IPS-18a (cell line): ENCODE results near the gene GLI3.

Source experiments
- H3K27ac ChIP-seq: one replicate; pipeline ENCODE4 v1.5.1; 2013; ENCODE audit warnings: low read length
- H3K27me3 ChIP-seq: one replicate; pipeline ENCODE4 v1.6.1; 2013; ENCODE audit warnings: mild to moderate bottlenecking, low read length; ENCODE audit not compliant: control insufficient read depth, insufficient read depth
- H3K36me3 ChIP-seq: one replicate; pipeline ENCODE4 v1.6.1; 2013; ENCODE audit warnings: low read depth, low read length; ENCODE audit not compliant: control insufficient read depth
- H3K4me1 ChIP-seq: one replicate; pipeline ENCODE4 v1.6.1; 2013; ENCODE audit warnings: low read depth, low read length; ENCODE audit not compliant: control insufficient read depth
- H3K4me3 ChIP-seq: one replicate; pipeline ENCODE4 v1.5.1; 2013; ENCODE audit warnings: low read length
- H3K9ac ChIP-seq: one replicate; pipeline ENCODE4 v1.6.1; 2013; ENCODE audit warnings: mild to moderate bottlenecking, low read length, moderate library complexity
- H3K9me3 ChIP-seq: one replicate; pipeline ENCODE4 v1.6.1; 2013; ENCODE audit warnings: low read depth, low read length; ENCODE audit not compliant: control insufficient read depth

GLI3 gene

DNA sequence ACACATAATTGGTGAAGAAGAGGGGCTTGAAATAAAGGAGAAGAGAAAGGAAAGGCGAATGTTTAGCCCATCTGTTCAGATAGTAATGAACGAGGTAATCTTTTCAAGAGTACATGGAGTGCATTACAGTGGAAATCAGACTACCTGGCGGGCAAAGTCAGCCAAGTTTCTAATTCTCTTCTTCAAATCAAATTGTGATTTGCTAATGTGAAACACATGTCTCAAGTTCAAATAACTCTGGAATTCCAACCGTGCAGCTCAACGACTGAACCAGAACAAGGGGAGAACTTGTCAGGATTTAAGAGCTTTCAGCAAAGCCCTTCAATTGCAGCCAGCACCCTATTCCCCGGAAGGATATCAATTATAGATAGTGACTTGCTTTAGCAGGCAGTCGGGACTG lies 216.9 kb downstream of the GLI3 start:
- peaks cover 15% of the 10 kb centered on the region for H3K4me1 ChIP-seq
- H3K4me3 ChIP-seq, result no peak overlapping the region
- H3K9ac ChIP-seq, result no peak overlapping the region
- no peaks in the 10 kb centered on the region for H3K9me3 ChIP-seq
- peaks cover 12% of the 10 kb centered on the region for H3K36me3 ChIP-seq
- H3K27ac ChIP-seq, result no peak overlapping the region
- H3K27me3 ChIP-seq, result no peaks in the 10 kb centered on the region

DNA sequence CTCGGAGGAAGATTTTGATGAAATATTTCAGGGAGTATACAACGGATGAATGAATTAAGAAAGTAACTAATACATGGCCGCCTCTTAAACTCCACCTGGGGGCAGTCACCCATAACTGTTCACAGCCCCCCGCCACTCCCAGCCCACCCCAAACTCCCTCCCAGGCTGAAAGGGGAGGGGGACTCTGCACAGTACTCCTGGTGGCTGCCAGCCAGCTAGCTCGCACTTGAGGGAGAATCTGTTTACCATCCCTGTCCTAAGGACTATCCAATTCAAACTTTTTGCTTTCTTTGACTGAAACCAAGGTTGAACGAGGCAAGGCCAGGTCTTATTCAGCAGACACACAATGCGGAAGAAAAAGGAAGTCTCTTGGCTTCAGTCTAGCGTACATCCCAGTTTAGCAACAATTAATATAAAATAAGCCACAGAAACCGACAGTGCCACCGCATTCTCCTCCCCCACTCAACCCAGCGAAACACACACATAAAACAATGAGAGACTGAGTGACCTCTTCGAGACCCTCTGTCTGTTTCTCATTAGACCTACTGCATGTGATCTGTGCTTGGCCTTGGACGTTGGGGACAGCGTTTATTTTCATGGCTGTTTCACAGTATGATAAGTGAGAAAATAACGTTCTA lies 219.5 kb downstream of the GLI3 start:
- Histone ChIP-seq H3K4me3 (no peak overlapping the region), H3K27me3 (no peaks in the 10 kb centered on the region), H3K27ac (no peak overlapping the region), H3K36me3 (peaks cover 3% of the 10 kb centered on the region), H3K9me3 (peaks cover 2% of the 10 kb centered on the region), H3K9ac (no peak overlapping the region), H3K4me1 (peaks cover 2% of the 10 kb centered on the region)

DNA sequence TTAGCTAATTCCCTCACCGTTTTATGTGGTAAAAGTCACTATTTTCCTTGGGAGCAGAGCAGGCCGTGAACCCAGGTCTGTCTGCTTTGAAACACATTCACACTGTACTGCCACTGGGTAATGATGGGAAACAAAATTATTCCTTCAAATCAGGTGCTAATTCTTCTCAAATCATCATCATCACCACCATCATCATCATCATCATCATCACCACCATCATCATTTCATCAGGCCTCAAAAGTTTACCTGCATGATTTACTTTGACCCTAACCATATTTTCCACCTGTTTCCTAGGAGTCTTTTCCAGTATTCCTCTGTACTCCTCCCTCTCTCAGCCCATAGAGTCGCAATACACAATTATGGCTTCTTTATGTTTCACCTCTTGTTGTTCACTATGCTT lies 220.5 kb downstream of the GLI3 start:
- H3K9me3 ChIP-seq, result peaks cover 2% of the 10 kb centered on the region
- no peak overlapping the region for H3K9ac ChIP-seq
- no peak overlapping the region for H3K4me3 ChIP-seq
- peaks cover under 1% of the 10 kb centered on the region for H3K36me3 ChIP-seq
- H3K27me3 ChIP-seq, result no peaks in the 10 kb centered on the region
- no peak overlapping the region for H3K27ac ChIP-seq
- peaks cover 2% of the 10 kb centered on the region for H3K4me1 ChIP-seq

DNA sequence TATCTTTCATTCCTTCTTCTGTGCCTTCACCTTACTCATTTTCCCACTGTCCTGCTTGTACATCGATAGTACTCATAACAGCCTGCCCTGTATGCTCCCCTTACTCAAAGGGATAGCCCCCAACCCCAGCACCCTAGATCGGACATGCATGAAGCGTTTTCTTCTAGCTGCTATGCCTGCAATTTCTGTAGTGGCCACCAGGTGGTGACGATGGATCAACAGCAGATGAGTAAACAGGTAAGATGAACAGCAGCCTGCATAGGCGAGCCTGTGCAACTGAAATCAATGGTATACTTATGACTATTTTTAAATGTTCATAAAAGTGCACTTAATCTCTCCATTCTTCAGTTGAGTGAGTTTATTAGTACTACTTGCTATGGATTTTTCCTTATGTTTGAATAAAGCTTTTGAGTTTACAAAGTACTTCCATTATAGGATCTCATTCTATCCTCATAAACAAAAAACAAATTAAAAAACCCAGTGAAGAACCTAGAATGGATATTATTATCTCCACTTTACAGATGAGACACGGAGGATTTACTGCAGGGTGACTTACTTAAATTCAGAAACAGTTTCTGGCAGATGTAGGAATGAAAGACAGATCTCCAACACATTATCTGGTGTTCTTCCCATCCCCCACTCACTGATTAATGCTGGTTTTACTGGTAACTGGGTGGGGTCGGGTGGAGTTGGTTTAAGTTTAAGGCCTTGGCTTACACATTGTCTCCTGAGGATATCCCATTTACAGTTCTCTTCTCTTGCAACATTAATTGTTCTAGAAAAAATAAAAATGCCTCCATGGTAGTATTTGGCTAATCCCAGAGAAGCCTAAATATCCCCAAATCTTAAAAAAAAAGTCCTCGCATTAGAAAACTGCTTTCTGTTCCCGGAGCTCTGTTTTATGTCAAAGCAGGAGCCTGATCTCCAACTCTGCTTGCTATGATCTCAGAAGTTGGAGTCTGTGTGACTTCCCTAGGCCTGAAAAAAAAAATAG lies 222.1 kb downstream of the GLI3 start:
- Histone ChIP-seq H3K4me3 (no peak overlapping the region), H3K9ac (no peak overlapping the region), H3K27ac (no peak overlapping the region), H3K4me1 (peaks cover 2% of the 10 kb centered on the region), H3K36me3 (no peaks in the 10 kb centered on the region), H3K27me3 (no peaks in the 10 kb centered on the region), H3K9me3 (peaks cover 2% of the 10 kb centered on the region)

DNA sequence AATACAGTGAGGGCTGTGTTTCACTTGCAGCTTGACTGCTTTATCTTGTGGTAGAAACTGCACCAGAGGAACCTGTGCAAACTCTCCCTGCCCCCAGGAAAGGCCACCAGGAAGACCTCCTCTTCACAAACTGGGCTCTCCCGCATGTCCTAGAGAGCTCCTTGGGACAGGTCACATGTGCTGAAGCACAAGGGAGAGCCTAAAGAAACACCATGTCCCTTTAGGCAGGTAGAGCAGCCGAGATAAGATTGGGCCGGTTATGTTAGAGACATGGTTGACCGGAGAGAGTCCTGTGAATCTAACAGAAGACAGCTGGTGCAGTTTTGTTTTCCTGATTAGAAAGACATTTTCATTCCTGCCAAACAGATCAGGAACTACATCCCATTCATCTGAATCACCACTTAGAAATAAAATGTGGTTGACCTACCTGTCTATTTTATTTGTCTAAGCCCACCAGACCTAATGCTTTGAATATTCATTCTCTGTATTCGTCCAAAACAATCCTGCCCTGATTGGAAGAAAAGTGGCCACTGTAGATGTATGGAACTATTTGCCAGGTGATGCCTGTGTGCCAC lies 224.1 kb downstream of the GLI3 start:
- Histone ChIP-seq H3K4me3 (no peak overlapping the region), H3K27ac (no peak overlapping the region), H3K4me1 (no peaks in the 10 kb centered on the region), H3K27me3 (no peaks in the 10 kb centered on the region), H3K36me3 (no peaks in the 10 kb centered on the region), H3K9ac (no peak overlapping the region), H3K9me3 (peaks cover 2% of the 10 kb centered on the region)

DNA sequence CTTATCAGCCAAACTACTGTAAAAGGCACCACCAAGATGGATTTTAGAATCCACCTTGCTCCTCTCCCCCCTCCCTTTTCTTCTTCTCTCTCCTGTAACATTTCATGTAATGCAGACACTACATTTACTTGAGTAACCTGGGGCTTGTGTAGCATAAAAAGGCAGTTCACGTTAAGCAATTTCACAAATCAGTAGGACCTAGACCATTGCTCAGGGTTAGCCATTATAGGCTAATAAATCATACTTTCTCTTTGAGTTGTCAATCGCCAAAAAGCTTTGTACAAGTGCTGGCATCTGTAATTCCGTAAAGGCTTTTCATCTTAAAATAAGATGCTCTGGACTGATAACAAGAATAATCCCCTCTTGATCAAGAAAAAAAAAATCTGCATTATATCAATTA lies 224.7 kb downstream of the GLI3 start:
- H3K27ac ChIP-seq, result no peak overlapping the region
- H3K9ac ChIP-seq, result no peak overlapping the region
- no peak overlapping the region for H3K4me3 ChIP-seq
- H3K27me3 ChIP-seq, result no peaks in the 10 kb centered on the region
- H3K4me1 ChIP-seq, result peaks cover 2% of the 10 kb centered on the region
- H3K36me3 ChIP-seq, result no peaks in the 10 kb centered on the region
- peaks cover 2% of the 10 kb centered on the region for H3K9me3 ChIP-seq

DNA sequence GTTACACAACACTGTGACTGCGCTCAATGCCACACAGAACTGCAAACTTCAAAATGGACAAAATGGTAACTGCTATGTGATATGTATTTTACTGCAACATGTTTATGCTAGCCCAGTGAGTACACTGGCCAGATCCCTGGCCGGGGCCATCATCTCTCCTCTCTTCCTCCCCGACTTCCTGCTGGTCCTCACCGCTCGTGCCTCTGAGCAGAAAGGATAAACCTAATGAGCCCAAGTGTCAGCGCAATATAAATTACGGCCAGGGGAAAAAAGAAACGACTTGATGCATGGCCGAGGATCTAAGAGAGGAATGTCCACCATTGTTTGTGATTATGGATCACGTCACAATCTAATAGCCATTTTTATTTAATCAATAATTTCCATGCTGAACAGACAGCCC lies 225.2 kb downstream of the GLI3 start:
- Histone ChIP-seq H3K36me3 (no peaks in the 10 kb centered on the region), H3K27ac (no peak overlapping the region), H3K4me3 (no peak overlapping the region), H3K9me3 (peaks cover 2% of the 10 kb centered on the region), H3K27me3 (no peaks in the 10 kb centered on the region), H3K4me1 (peaks cover 5% of the 10 kb centered on the region), H3K9ac (no peak overlapping the region)

DNA sequence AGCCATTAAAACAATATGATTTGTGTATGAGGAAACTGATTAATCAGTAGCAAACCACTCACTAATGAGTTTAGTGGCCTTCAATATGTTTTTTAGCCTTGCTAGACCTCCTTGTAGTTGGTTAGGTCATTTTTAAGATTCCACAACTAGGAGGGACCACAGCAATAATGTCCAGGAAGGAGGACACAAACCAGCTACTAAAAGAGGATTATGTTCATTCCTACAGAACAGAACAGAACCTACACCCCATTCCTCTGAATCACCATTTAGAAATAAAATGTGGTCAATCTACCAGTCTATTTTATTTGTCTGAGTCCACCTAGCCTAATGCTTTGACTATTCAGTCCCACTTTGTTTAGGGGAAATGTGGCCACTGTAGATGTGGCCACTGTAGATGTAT lies 226.3 kb downstream of the GLI3 start:
- Histone ChIP-seq H3K4me3 (no peak overlapping the region), H3K36me3 (no peaks in the 10 kb centered on the region), H3K27ac (no peak overlapping the region), H3K4me1 (peaks cover 5% of the 10 kb centered on the region), H3K27me3 (no peaks in the 10 kb centered on the region), H3K9me3 (peaks cover 2% of the 10 kb centered on the region), H3K9ac (no peak overlapping the region)

DNA sequence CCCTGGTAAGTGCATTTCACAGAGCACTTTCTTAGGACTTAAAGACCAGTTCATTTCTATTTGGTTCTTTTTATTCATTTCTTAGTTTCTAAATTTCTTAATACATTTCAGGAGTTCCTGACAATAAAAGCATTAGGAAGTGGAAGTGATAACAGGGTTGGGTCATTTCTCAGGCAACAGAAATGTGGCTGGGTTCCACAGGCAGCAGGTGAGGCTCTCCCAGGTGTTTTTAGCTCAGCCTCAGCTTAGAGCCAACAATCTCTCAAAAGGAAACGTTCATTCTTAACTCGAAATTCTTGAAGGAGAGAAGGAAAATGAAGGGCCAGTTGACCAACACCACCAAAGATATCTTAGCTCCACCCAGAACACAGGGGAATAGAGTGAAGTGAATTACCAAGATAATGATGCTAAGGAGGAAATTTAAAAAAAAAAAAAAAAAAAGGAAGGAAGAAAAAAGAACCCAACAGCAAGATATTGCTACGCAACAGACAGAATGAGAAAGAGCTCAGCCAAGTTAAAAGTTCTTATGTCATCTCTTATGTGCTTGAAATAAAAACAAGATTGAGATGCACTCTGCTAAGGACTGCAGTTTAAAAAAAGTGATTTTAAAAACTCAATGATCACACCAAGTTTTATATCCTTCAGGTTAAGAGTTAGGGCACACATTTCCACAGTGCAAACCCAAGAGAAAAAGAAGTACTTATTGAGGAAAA lies 230.1 kb downstream of the GLI3 start:
- Histone ChIP-seq H3K4me3 (no peak overlapping the region), H3K27me3 (no peaks in the 10 kb centered on the region), H3K27ac (no peak overlapping the region)

DNA sequence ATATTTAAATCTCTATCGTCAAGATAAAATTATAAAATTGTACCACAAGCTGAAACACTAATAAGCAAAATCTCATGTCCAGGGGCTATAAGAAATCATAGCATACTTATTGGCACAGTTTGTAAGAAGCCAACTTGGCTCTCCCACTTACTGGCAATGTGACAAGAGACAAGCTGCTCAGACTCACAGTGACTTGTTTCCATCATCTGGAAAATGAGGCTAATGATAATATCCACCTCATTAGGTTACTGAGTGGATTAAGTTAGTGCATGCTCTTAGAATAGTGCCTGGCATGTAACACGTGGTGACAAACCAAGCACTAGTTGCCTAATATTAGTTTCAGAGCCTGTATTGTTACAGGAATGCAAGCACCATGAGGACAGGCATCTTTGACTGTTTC lies 234.4 kb downstream of the GLI3 start:
- peaks cover 4% of the 10 kb centered on the region for H3K36me3 ChIP-seq
- H3K9ac ChIP-seq, result no peak overlapping the region
- H3K4me1 ChIP-seq, result peaks cover 5% of the 10 kb centered on the region
- H3K9me3 ChIP-seq, result no peaks in the 10 kb centered on the region
- H3K4me3 ChIP-seq, result no peak overlapping the region
- no peak overlapping the region for H3K27ac ChIP-seq
- H3K27me3 ChIP-seq, result no peaks in the 10 kb centered on the region

More for the DNA sequence above, 230.1 kb downstream of the GLI3 start:
- Histone ChIP-seq H3K9ac (no peak overlapping the region), H3K36me3 (no peaks in the 10 kb centered on the region), H3K9me3 (no peaks in the 10 kb centered on the region), H3K4me1 (peaks cover 5% of the 10 kb centered on the region)

DNA sequence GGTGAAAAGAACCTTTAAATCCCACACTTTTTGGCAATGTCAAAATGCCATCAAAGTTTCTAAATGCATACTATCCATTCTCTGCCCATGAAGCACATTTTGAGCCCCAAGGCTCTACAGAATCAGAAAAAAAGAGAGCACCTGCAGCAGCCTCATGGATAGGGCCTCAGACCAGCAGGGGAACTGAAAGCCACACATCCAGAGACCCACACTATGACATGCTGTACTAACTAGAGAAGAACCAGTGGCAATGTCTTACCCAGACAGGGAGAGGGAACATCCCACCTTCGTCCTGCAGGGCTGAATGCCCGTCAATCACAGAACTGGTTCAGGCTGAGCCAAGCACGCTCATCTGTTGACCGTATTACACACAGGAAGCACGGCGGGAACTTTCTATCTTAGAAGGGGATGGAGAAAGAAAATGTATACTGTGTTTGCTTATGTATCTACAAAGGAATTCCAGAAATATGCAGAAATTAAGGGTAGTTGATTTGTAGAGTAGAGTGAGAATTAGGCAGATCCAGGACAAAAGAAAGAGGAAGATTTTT lies 237.2 kb downstream of the GLI3 start:
- H3K27me3 ChIP-seq, result no peaks in the 10 kb centered on the region
- no peak overlapping the region for H3K27ac ChIP-seq
- no peaks in the 10 kb centered on the region for H3K4me1 ChIP-seq
- no peaks in the 10 kb centered on the region for H3K9me3 ChIP-seq
- H3K36me3 ChIP-seq, result peaks cover 4% of the 10 kb centered on the region
- H3K4me3 ChIP-seq, result no peak overlapping the region
- H3K9ac ChIP-seq, result no peak overlapping the region
